Keratinocyte (primary cell): ENCODE measurements around the gene ST6GALNAC6.

Experiments used
- EZH2 ChIP-seq: IDR thresholded peaks from one replicate; pipeline ENCODE4 v1.6.1; 2012; ENCODE audit warnings: inconsistent platforms, mild to moderate bottlenecking, low read length, moderate library complexity
- TF ChIP-seq, protein P1 (sequence below), 3 experiments: IDR thresholded peaks in 1 of 3; conservative IDR thresholded peaks in 1 of 3; optimal IDR thresholded peaks in 1 of 3; 2 replicates in 2 of 3; 3 replicates in 1 of 3; pipeline versions ENCODE3 to v1.5.1; 2011; ENCODE audit warnings: low read length in 3 of 3, mild to moderate bottlenecking in 3 of 3, moderate library complexity in 2 of 3, control low read depth in 1 of 3, inconsistent platforms in 1 of 3; ENCODE audit not compliant: insufficient read depth in 2 of 3; ENCODE audit errors: extremely low read depth in 1 of 3

DNA sequence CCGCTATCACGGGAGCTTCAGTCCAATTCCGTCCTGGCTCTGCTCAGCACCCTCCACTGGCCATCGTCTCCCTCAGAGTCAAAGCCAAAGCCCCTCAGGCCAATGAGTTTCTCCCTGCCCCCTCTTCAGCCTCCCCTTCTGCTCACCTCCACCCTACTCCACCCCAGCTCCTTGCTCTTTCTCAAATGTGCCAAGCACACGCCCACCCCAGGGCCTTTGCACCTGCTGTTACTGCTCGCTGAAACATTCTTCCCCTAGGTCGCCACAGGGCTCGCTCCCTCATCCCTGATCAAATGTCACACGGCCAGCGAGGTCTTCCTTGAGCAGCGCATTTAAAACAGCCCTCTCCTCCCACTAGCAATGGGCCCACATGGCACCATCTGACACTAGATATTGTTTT is 38.6 kb downstream of the ST6GALNAC6 start:
- TF ChIP-seq, protein P1, sequence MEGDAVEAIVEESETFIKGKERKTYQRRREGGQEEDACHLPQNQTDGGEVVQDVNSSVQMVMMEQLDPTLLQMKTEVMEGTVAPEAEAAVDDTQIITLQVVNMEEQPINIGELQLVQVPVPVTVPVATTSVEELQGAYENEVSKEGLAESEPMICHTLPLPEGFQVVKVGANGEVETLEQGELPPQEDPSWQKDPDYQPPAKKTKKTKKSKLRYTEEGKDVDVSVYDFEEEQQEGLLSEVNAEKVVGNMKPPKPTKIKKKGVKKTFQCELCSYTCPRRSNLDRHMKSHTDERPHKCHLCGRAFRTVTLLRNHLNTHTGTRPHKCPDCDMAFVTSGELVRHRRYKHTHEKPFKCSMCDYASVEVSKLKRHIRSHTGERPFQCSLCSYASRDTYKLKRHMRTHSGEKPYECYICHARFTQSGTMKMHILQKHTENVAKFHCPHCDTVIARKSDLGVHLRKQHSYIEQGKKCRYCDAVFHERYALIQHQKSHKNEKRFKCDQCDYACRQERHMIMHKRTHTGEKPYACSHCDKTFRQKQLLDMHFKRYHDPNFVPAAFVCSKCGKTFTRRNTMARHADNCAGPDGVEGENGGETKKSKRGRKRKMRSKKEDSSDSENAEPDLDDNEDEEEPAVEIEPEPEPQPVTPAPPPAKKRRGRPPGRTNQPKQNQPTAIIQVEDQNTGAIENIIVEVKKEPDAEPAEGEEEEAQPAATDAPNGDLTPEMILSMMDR (optimal IDR thresholded peaks at IDR 0.05 in 1 of 3, IDR thresholded peaks at IDR 0.05 in 1 of 3, conservative IDR thresholded peaks at IDR 0.05 in 1 of 3; ENCODE audit: extremely low read depth in 1 of 3, insufficient read depth in 2 of 3, low read length in 3 of 3), result no peak
- TF ChIP-seq EZH2, result no peak
